KOPT-K1 (cell line): ENCODE results near the gene ATXN3.

ENCODE experiments used
- H3K27ac ChIP-seq: fragments of 200-600 bp; sonication (generic); 2 replicates; pipeline ENCODE4 v1.5.1; 2016; ENCODE audit warnings: antibody characterized with exemption, mild to moderate bottlenecking, low read depth, low read length; ENCODE audit not compliant: poor library complexity, severe bottlenecking
- H3K36me3 ChIP-seq: fragments of 200-600 bp; sonication (generic); 2 replicates; pipeline ENCODE4 v1.5.1; 2017; ENCODE audit warnings: antibody characterized with exemption, mild to moderate bottlenecking, low read length, moderate library complexity; ENCODE audit not compliant: insufficient read depth
- H3K9me3 ChIP-seq: fragments of 200-600 bp; sonication (generic); 2 replicates; pipeline ENCODE4 v1.5.1; 2017; ENCODE audit warnings: antibody characterized with exemption, low read length, mild to moderate bottlenecking; ENCODE audit not compliant: insufficient read depth, poor library complexity, severe bottlenecking

The ATXN3 gene

GRCh38 chr14:92039719-92040430 lies 66.5 kb downstream of the ATXN3 start, which contains the start of gene TRIP11:
TSS of gene TRIP11 (minus strand) at chr14:92040059. CDS start at chr14:92039685, 374 bp downstream.
- Histone ChIP-seq H3K9me3 (no peaks in the 10 kb centered on the region), H3K27ac (peak within 1 kb of the TSS; percentile 87), H3K36me3 (peaks cover 9% of the 10 kb centered on the region; the same call in 1 of the 2 replicates)

GRCh38 chr14:92039063-92039718 lies 67.2 kb downstream of the ATXN3 start:
- Histone ChIP-seq H3K9me3 (no peaks in the 10 kb centered on the region), H3K27ac (peak overlapping the region; percentile 87), H3K36me3 (peaks cover 12% of the 10 kb centered on the region; the same call in 1 of the 2 replicates)

GRCh38 chr14:92037989-92038388 lies 68.4 kb downstream of the ATXN3 start:
- Histone ChIP-seq H3K27ac (no peak overlapping the region), H3K9me3 (no peaks in the 10 kb centered on the region), H3K36me3 (peaks cover 12% of the 10 kb centered on the region)

- H3K9me3 ChIP-seq: no peaks in the 10 kb centered on the region
- H3K27ac ChIP-seq: no peak overlapping the region
- H3K36me3 ChIP-seq: peaks cover 23% of the 10 kb centered on the region
Measured at GRCh38 chr14:92035890-92036289, 70.5 kb downstream of the ATXN3 start.

GRCh38 chr14:92033906-92034687 lies 72.3 kb downstream of the ATXN3 start:
- H3K27ac ChIP-seq: no peak overlapping the region
- no peaks in the 10 kb centered on the region for H3K9me3 ChIP-seq
- peaks cover 36% of the 10 kb centered on the region for H3K36me3 ChIP-seq

- H3K36me3 ChIP-seq: peaks cover 39% of the 10 kb centered on the region
- H3K27ac ChIP-seq: no peak overlapping the region
- H3K9me3 ChIP-seq: no peaks in the 10 kb centered on the region
Measured at GRCh38 chr14:92033433-92033832, 72.9 kb downstream of the ATXN3 start.

GRCh38 chr14:92026548-92027190 lies 79.7 kb downstream of the ATXN3 start:
- H3K36me3 ChIP-seq: peaks cover 70% of the 10 kb centered on the region
- no peaks in the 10 kb centered on the region for H3K9me3 ChIP-seq
- H3K27ac ChIP-seq: no peak overlapping the region

- Histone ChIP-seq H3K36me3 (peaks cover 67% of the 10 kb centered on the region), H3K9me3 (no peaks in the 10 kb centered on the region), H3K27ac (no peak overlapping the region)
Measured at GRCh38 chr14:92022036-92022435, 84.3 kb downstream of the ATXN3 start.

GRCh38 chr14:92021523-92021922 lies 84.9 kb downstream of the ATXN3 start:
- Histone ChIP-seq H3K9me3 (no peaks in the 10 kb centered on the region), H3K27ac (no peak overlapping the region), H3K36me3 (peaks cover 69% of the 10 kb centered on the region)

- Histone ChIP-seq H3K9me3 (no peaks in the 10 kb centered on the region), H3K36me3 (peaks cover 88% of the 10 kb centered on the region), H3K27ac (no peak overlapping the region)
Measured at GRCh38 chr14:92014040-92014439, 92.3 kb downstream of the ATXN3 start.

- peaks cover 94% of the 10 kb centered on the region for H3K36me3 ChIP-seq
- no peak overlapping the region for H3K27ac ChIP-seq
- H3K9me3 ChIP-seq: no peaks in the 10 kb centered on the region
Measured at GRCh38 chr14:92012121-92012748, 94.1 kb downstream of the ATXN3 start.

GRCh38 chr14:92010644-92011043 lies 95.7 kb downstream of the ATXN3 start:
- Histone ChIP-seq H3K27ac (no peak overlapping the region), H3K9me3 (no peaks in the 10 kb centered on the region), H3K36me3 (peaks cover 93% of the 10 kb centered on the region)

- Histone ChIP-seq H3K9me3 (no peaks in the 10 kb centered on the region), H3K27ac (no peak overlapping the region), H3K36me3 (peaks cover 93% of the 10 kb centered on the region)
Measured at GRCh38 chr14:92009604-92010003, 96.8 kb downstream of the ATXN3 start.
